ENCODE results near the gene DENND2A. TPM values are rescaled to one million over a fixed set of nuclear protein-coding genes. Genes with fewer than 3 reads are reported as not detected.
"Not testable (repeated sequence)": the region's sequence is repeated elsewhere in the genome, so short reads cannot be mapped to it uniquely, and the experiment has no call there.

The DENND2A gene
- total RNA-seq, 1 experiment from 2014 or later: 0.49 TPM

DNA sequence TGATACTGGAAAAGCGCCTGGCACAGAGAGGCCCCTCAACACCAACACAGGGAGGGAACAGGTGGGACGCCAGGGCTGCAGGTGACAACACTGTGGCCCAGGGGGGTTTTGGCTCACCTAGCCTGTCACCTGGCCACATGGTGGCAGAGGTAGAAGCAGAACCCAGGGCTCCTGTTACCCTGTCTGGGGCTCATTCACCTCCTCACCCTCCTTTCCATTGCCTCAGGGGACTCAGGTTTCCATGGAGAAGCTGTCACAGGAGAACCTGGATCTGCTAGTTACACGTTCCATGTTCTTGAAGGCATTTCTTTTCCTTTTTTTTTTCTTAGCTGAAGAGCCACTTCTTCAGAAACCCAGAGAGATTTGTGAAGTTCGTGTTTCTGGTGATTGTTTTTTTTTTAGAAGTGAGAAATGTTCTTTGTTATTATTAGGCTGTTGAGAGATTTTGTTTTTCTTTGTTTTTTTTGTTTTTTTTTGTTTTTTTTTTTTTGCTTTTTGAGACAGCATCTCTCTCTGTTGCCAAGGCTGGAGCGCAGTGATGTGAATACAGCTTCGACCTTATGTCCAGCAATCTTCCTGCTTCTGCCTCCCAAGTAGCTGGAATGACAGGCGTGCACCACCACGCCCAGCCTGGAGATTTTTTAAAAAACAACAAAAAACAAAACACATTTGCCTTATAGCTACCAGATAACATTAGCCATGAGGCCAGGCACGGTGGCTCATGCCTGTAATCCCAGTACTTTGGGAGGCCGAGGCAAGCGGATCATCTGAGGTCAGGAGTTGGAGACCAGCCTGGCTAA, 16.0 kb downstream of the DENND2A start:
- H3K9me3 ChIP-seq (ENCODE audit: low read depth, low read length, poor library complexity, severe bottlenecking): no peaks in the 10 kb centered on the region
- no peak overlapping the region for H3K27ac ChIP-seq (ENCODE audit: low read depth, low read length, poor library complexity, severe bottlenecking)
- no peak for DNase-seq (ENCODE audit: low spot score)
- ChIA-PET POLR2A (ENCODE audit: low non-redundant PET) (interaction anchor here (0.6 kb wide), 1 partner anchor 1161 kb away, joined by 5 read pairs; no protein-coding TSS in a partner anchor), CTCF (no interaction called here)
- no peaks in the 10 kb centered on the region for H3K36me3 ChIP-seq (ENCODE audit: insufficient read depth, low read length, poor library complexity, severe bottlenecking)
- no TSS peak for BruUV-seq (replicated peaks)
- no peak overlapping the region for H3K4me3 ChIP-seq (ENCODE audit: low read depth, low read length, poor library complexity, severe bottlenecking)
- H3K27me3 ChIP-seq (replicated peaks; ENCODE audit: insufficient read depth, low read depth, low read length, poor library complexity): no peaks in the 10 kb centered on the region
- intact Hi-C loops (cut with micrococcal nuclease; ENCODE audit: unreplicated experiment): no loop called here
- no peaks in the 10 kb centered on the region for H3K4me1 ChIP-seq (ENCODE audit: insufficient read depth, low read length, poor library complexity, severe bottlenecking)
- TF ChIP-seq EZH2 (IDR thresholded peaks at IDR 0.05; ENCODE audit: borderline replicate concordance, low read depth, low read length, poor library complexity, severe bottlenecking): no peak
- TF ChIP-seq, protein P1, sequence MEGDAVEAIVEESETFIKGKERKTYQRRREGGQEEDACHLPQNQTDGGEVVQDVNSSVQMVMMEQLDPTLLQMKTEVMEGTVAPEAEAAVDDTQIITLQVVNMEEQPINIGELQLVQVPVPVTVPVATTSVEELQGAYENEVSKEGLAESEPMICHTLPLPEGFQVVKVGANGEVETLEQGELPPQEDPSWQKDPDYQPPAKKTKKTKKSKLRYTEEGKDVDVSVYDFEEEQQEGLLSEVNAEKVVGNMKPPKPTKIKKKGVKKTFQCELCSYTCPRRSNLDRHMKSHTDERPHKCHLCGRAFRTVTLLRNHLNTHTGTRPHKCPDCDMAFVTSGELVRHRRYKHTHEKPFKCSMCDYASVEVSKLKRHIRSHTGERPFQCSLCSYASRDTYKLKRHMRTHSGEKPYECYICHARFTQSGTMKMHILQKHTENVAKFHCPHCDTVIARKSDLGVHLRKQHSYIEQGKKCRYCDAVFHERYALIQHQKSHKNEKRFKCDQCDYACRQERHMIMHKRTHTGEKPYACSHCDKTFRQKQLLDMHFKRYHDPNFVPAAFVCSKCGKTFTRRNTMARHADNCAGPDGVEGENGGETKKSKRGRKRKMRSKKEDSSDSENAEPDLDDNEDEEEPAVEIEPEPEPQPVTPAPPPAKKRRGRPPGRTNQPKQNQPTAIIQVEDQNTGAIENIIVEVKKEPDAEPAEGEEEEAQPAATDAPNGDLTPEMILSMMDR (conservative IDR thresholded peaks at IDR 0.05; ENCODE audit: low read depth, low read length): no peak

DNA sequence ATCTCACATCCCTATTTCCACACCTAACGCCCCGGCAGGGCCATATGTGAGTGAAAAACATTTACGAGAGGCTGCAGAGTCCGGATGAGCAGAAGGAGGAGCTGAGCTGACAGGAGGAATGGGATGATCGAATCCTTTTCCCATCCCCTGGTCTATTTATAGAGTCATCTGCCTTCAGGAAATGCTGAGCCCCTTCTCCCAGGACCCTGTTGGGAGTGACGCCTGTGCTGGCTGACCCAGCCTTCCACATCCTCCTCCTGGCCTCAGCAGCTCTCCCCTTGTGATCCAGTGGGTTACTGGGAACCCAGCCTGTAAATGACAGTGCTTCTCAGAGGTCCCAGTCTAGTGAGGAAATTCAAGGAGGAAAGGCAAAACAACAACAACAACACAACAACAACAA, 16.6 kb downstream of the DENND2A start:
- no peak overlapping the region for H3K4me3 ChIP-seq (ENCODE audit: low read depth, low read length, poor library complexity, severe bottlenecking)
- CTCF ChIA-PET: no interaction called here
- H3K27ac ChIP-seq (ENCODE audit: low read depth, low read length, poor library complexity, severe bottlenecking): no peak overlapping the region
- no peaks in the 10 kb centered on the region for H3K9me3 ChIP-seq (ENCODE audit: low read depth, low read length, poor library complexity, severe bottlenecking)
- H3K4me1 ChIP-seq (ENCODE audit: insufficient read depth, low read length, poor library complexity, severe bottlenecking): no peaks in the 10 kb centered on the region
- BruUV-seq (replicated peaks): no TSS peak
- no peak for DNase-seq (ENCODE audit: low spot score)
- TF ChIP-seq, protein P1 (conservative IDR thresholded peaks at IDR 0.05; ENCODE audit: low read depth, low read length): no peak
- TF ChIP-seq EZH2 (IDR thresholded peaks at IDR 0.05; ENCODE audit: borderline replicate concordance, low read depth, low read length, poor library complexity, severe bottlenecking): no peak
- H3K27me3 ChIP-seq (replicated peaks; ENCODE audit: insufficient read depth, low read depth, low read length, poor library complexity): no peaks in the 10 kb centered on the region
- intact Hi-C loops (cut with micrococcal nuclease; ENCODE audit: unreplicated experiment): no loop called here
- POLR2A ChIA-PET (ENCODE audit: low non-redundant PET): no interaction called here
- no peaks in the 10 kb centered on the region for H3K36me3 ChIP-seq (ENCODE audit: insufficient read depth, low read length, poor library complexity, severe bottlenecking)

DNA sequence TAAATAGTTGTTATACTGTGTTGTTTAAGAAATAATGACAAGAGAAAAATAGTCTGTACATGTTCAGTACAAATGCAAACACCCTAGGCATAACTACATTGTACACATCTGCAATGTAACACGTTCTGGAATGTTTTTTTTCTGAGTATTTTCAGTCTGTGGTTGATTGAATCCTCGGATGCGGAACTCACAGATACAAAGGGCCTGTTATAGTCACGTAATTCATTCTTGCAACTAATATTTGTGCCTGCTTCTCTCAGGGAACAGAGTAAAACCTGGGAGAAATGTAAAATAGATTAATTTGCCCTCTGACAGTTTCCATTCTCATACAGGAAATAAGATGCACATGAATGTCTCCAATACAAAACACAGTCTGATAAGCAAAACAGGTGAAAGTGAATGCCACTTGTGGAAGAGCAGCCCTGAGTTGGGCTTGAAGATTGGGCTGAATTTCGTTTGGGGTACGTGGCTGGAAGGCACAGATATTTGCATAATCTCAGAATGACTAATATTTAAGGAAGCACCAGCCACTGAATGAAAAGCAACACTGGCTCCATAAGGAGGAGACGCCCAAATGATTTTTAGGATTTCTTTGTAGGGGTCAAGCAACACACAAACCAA, 19.1 kb downstream of the DENND2A start:
- ChIA-PET CTCF (no interaction called here), POLR2A (ENCODE audit: low non-redundant PET) (no interaction called here)
- no TSS peak for BruUV-seq (replicated peaks)
- DNase-seq (ENCODE audit: low spot score): no peak
- H3K27ac ChIP-seq (ENCODE audit: low read depth, low read length, poor library complexity, severe bottlenecking): no peak overlapping the region
- H3K9me3 ChIP-seq (ENCODE audit: low read depth, low read length, poor library complexity, severe bottlenecking): no peaks in the 10 kb centered on the region
- intact Hi-C loops (cut with micrococcal nuclease; ENCODE audit: unreplicated experiment): no loop called here
- H3K4me3 ChIP-seq (ENCODE audit: low read depth, low read length, poor library complexity, severe bottlenecking): no peak overlapping the region
- no peaks in the 10 kb centered on the region for H3K36me3 ChIP-seq (ENCODE audit: insufficient read depth, low read length, poor library complexity, severe bottlenecking)
- no peak for TF ChIP-seq EZH2 (IDR thresholded peaks at IDR 0.05; ENCODE audit: borderline replicate concordance, low read depth, low read length, poor library complexity, severe bottlenecking)
- TF ChIP-seq, protein P1 (conservative IDR thresholded peaks at IDR 0.05; ENCODE audit: low read depth, low read length): no peak
- H3K4me1 ChIP-seq (ENCODE audit: insufficient read depth, low read length, poor library complexity, severe bottlenecking): no peaks in the 10 kb centered on the region
- H3K27me3 ChIP-seq (replicated peaks; ENCODE audit: insufficient read depth, low read depth, low read length, poor library complexity): no peaks in the 10 kb centered on the region

DNA sequence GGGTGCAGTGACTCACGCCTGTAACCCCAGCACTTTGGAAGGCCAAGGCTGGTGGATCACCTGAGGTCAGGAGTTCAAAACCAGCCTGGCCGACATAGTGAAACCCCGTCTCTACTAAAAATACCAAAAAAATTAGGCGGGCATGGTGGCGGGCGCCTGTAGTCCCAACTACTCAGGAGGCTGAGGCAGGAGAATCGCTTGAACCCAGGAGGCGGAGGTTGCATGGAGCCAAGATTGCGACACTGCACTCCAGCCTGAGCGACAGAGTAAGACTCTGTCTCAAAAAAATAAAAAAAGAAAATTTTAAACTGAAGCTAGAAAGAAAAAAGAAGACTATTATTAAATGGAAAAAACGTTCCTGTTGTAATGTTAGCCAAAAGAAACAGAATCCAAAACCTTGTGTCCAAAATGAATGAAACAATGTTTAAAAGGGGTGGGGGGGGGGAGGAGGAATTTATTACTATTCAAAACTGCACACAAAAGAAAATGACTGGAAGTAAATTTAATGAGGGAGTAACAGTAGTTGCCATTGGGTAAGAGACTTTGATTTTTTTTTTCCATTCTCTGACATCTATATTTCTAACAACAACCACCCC, 20.6 kb downstream of the DENND2A start:
- CTCF ChIA-PET; H3K9me3 ChIP-seq (ENCODE audit: low read depth, low read length, poor library complexity, severe bottlenecking); H3K27me3 ChIP-seq (replicated peaks; ENCODE audit: insufficient read depth, low read depth, low read length, poor library complexity); POLR2A ChIA-PET (ENCODE audit: low non-redundant PET); H3K4me3 ChIP-seq (ENCODE audit: low read depth, low read length, poor library complexity, severe bottlenecking); BruUV-seq (replicated peaks); H3K4me1 ChIP-seq (ENCODE audit: insufficient read depth, low read length, poor library complexity, severe bottlenecking); H3K27ac ChIP-seq (ENCODE audit: low read depth, low read length, poor library complexity, severe bottlenecking); H3K36me3 ChIP-seq (ENCODE audit: insufficient read depth, low read length, poor library complexity, severe bottlenecking); intact Hi-C loops (cut with micrococcal nuclease; ENCODE audit: unreplicated experiment); DNase-seq (ENCODE audit: low spot score): not testable (repeated sequence)
